ENCODE data around the gene NEDD9. TPM values are rescaled to one million over a fixed set of nuclear protein-coding genes. Genes with fewer than 3 reads are reported as not detected.

NEDD9 gene
- polyA plus RNA-seq, 1 donor (not counting 4 experiments of a cell fraction or from before 2014, with no cell fraction given) = 3.3 TPM

GRCh38 chr6:11244387-11245126, 12.1 kb upstream of the NEDD9 start:
- Histone ChIP-seq H2AFZ (ENCODE audit: control insufficient read depth, low read length) (no peak overlapping the region), H3K4me3 (ENCODE audit: control insufficient read depth in 2 of 3, extremely low read depth in 1 of 3, insufficient read depth in 2 of 3, low read depth in 1 of 3, low read length in 3 of 3) (no peak overlapping the region), H3K9ac (ENCODE audit: control insufficient read depth, extremely low read depth, insufficient read depth, low read length) (no peak overlapping the region), H3K27ac (ENCODE audit: control insufficient read depth, insufficient read depth, low read length) (no peak overlapping the region), H3K36me3 (ENCODE audit: control insufficient read depth in 2 of 2, extremely low read depth in 1 of 2, insufficient read depth in 2 of 2, low read length in 2 of 2) (no peaks in the 10 kb centered on the region), H3K79me2 (ENCODE audit: control insufficient read depth, insufficient read depth, low read length) (no peaks in the 10 kb centered on the region), H3K4me2 (ENCODE audit: control insufficient read depth, extremely low read depth, insufficient read depth, low read depth, low read length) (no peak overlapping the region), H3K27me3 (ENCODE audit: control insufficient read depth, extremely low read depth, insufficient read depth, low read length) (no peaks in the 10 kb centered on the region), H4K20me1 (ENCODE audit: control insufficient read depth, extremely low read depth, insufficient read depth, low read length) (no peaks in the 10 kb centered on the region), H3K4me1 (ENCODE audit: control insufficient read depth, extremely low read depth, insufficient read depth, low read length) (no peaks in the 10 kb centered on the region), H3K9me1 (ENCODE audit: control insufficient read depth, extremely low read depth, insufficient read depth, low read length) (no peaks in the 10 kb centered on the region), H3K9me3 (ENCODE audit: control insufficient read depth, low read depth, low read length) (peaks cover 3% of the 10 kb centered on the region)
- no peak for DNase-seq (ENCODE audit: low read depth, low spot score)
- FAIRE-seq = no peak
- dilution Hi-C loops (cut with MboI; ENCODE audit: extremely low pct_ligation_motif_present, low sequenced_read_pairs) = no loop called here
- TF ChIP-seq CTCF (optimal IDR thresholded peaks at IDR 0.05 in 1 of 3, IDR thresholded peaks at IDR 0.05 in 1 of 3, conservative IDR thresholded peaks at IDR 0.05 in 1 of 3; ENCODE audit: extremely low read depth in 1 of 3, insufficient read depth in 2 of 3, low read length in 3 of 3) = no peak
- TF ChIP-seq EZH2 (IDR thresholded peaks at IDR 0.05; ENCODE audit: low read length) = no peak

- Histone ChIP-seq H2AFZ (ENCODE audit: control insufficient read depth, low read length) (no peak overlapping the region), H3K36me3 (ENCODE audit: control insufficient read depth in 2 of 2, extremely low read depth in 1 of 2, insufficient read depth in 2 of 2, low read length in 2 of 2) (no peaks in the 10 kb centered on the region), H3K9me1 (ENCODE audit: control insufficient read depth, extremely low read depth, insufficient read depth, low read length) (no peaks in the 10 kb centered on the region), H3K4me2 (ENCODE audit: control insufficient read depth, extremely low read depth, insufficient read depth, low read depth, low read length) (no peak overlapping the region), H3K4me3 (ENCODE audit: control insufficient read depth in 2 of 3, extremely low read depth in 1 of 3, insufficient read depth in 2 of 3, low read depth in 1 of 3, low read length in 3 of 3) (no peak overlapping the region), H4K20me1 (ENCODE audit: control insufficient read depth, extremely low read depth, insufficient read depth, low read length) (no peaks in the 10 kb centered on the region), H3K4me1 (ENCODE audit: control insufficient read depth, extremely low read depth, insufficient read depth, low read length) (no peaks in the 10 kb centered on the region), H3K27ac (ENCODE audit: control insufficient read depth, insufficient read depth, low read length) (no peak overlapping the region), H3K9ac (ENCODE audit: control insufficient read depth, extremely low read depth, insufficient read depth, low read length) (no peak overlapping the region), H3K9me3 (ENCODE audit: control insufficient read depth, low read depth, low read length) (no peaks in the 10 kb centered on the region), H3K79me2 (ENCODE audit: control insufficient read depth, insufficient read depth, low read length) (no peaks in the 10 kb centered on the region), H3K27me3 (ENCODE audit: control insufficient read depth, extremely low read depth, insufficient read depth, low read length) (no peaks in the 10 kb centered on the region)
- FAIRE-seq (no peak), DNase-seq (ENCODE audit: low read depth, low spot score) (no peak)
- TF ChIP-seq CTCF (optimal IDR thresholded peaks at IDR 0.05 in 1 of 3, IDR thresholded peaks at IDR 0.05 in 1 of 3, conservative IDR thresholded peaks at IDR 0.05 in 1 of 3; ENCODE audit: extremely low read depth in 1 of 3, insufficient read depth in 2 of 3, low read length in 3 of 3) = no peak
- dilution Hi-C loops (cut with MboI; ENCODE audit: extremely low pct_ligation_motif_present, low sequenced_read_pairs) = no loop called here
Measured at GRCh38 chr6:11243861-11244260, 11.4 kb upstream of the NEDD9 start.
